Natural killer cell (primary cell): ENCODE data around the gene DNAJC5G. TPM values are rescaled to one million over a fixed set of nuclear protein-coding genes. Genes with fewer than 3 reads are reported as not detected.
"Not testable (repeated sequence)": the region's sequence is repeated elsewhere in the genome, so short reads cannot be mapped to it uniquely, and the experiment has no call there.

ENCODE experiments used
- ATAC-seq, 3 donors: fragments of 150-1000 bp in 2 of 3; fragments of 200-7000 bp in 1 of 3; cut with Tn5 transposase; 1 replicate in 1 of 3; 2 replicates in 2 of 3; pipeline ENCODE4 v1.10.0; 2021; ENCODE audit warnings: mild to moderate bottlenecking in 2 of 3, moderate library complexity in 2 of 3
- DNase-seq, 2 donors: peaks; one replicate each; pipeline versions ENCODE4 v3.0.0 to v3.0.0-alpha.2; 2013 to 2021; ENCODE audit warnings: mixed read lengths in 1 of 2
- H3K27ac ChIP-seq: one replicate; pipeline ENCODE4 v1.5.1; 2013; ENCODE audit warnings: mild to moderate bottlenecking, low read length
- H3K27me3 ChIP-seq: one replicate; pipeline ENCODE4 v1.6.1; 2013; ENCODE audit warnings: low read length; ENCODE audit not compliant: control insufficient read depth, insufficient read depth
- H3K36me3 ChIP-seq: one replicate; pipeline ENCODE4 v1.6.1; 2013; ENCODE audit warnings: low read length; ENCODE audit not compliant: control insufficient read depth, insufficient read depth
- H3K4me1 ChIP-seq: one replicate; pipeline ENCODE4 v1.6.1; 2013; ENCODE audit warnings: low read length; ENCODE audit not compliant: control insufficient read depth, insufficient read depth
- H3K4me3 ChIP-seq: one replicate; pipeline ENCODE4 v1.5.1; 2013; ENCODE audit warnings: low read length
- H3K9me3 ChIP-seq: one replicate; pipeline ENCODE4 v1.6.1; 2013; ENCODE audit warnings: low read length; ENCODE audit not compliant: control insufficient read depth, insufficient read depth
- H3K27ac Mint-ChIP-seq, 2 donors: one replicate each; pipeline ENCODE4 v1.8.0; 2022; ENCODE audit warnings: mild to moderate bottlenecking in 2 of 2, mixed read lengths in 2 of 2, moderate library complexity in 1 of 2
- H3K27me3 Mint-ChIP-seq, 2 donors: one replicate each; pipeline ENCODE4 v1.8.0; 2022; ENCODE audit warnings: low read depth in 2 of 2, mixed read lengths in 2 of 2
- H3K36me3 Mint-ChIP-seq: one replicate; pipeline ENCODE4 v1.8.0; 2022; ENCODE audit warnings: mixed read lengths
- H3K4me1 Mint-ChIP-seq, 2 donors: one replicate each; pipeline ENCODE4 v1.8.0; 2022; ENCODE audit warnings: mixed read lengths in 2 of 2
- H3K4me3 Mint-ChIP-seq: one replicate; pipeline ENCODE4 v1.8.0; 2022; ENCODE audit warnings: mild to moderate bottlenecking, moderate library complexity, mixed read lengths
- H3K9me3 Mint-ChIP-seq, 2 donors: one replicate each; pipeline ENCODE4 v1.8.0; 2022; ENCODE audit warnings: mixed read lengths in 2 of 2
- WGBS: methylation state at CpG from one replicate; pipeline ENCODE4 v1.1.7; 2013; ENCODE audit warnings: missing lambda C conversion rate; ENCODE audit not compliant: insufficient coverage; 5-methylcytosine and 5-hydroxymethylcytosine counted together
- intact Hi-C: fragments of 100-400 bp; cut with micrococcal nuclease; formaldehyde crosslinking; loops from one replicate; pipeline ENCODE4 v1.14.2; 2022
- total RNA-seq, 4 donors: library from RNA; stranded (reverse); fragments of 120-200 nt in 1 of 4; gene quantifications; one replicate each; pipeline versions ENCODE4 v1.2.3 to v1.2.4, GENCODE V29; 2013 to 2022
- TF ChIP-seq, protein P1 (sequence below): fragments of 200-600 bp; IDR thresholded peaks from one replicate; pipeline ENCODE4 v1.8.0; 2022; ENCODE audit warnings: antibody characterized with exemption

Gene DNAJC5G
- total RNA-seq, 3 donors from 2014 or later (not counting 1 experiment from before 2014, with no cell fraction given), result not detected

DNA sequence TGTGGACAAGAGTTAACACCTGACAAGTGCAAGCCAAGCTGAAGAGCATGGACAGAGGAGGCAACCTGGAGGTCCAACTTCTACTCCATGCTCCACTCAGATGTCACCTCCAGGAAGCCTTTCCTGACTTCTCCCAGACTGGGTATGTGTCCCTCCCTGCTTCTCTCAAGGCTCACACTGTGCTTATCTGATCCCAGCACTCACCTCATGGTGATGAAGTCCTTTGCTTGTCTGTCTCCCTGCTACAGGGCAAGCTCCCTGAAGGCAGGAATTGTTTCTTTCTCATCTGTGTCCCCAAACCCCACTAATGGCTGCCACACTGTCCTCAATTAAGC lies 9.7 kb upstream of the DNAJC5G start:
- intact Hi-C loops, result no loop called here
- H3K4me1 ChIP-seq, result peaks cover 29% of the 10 kb centered on the region
- DNase-seq, result no peak
- H3K9me3 ChIP-seq, result no peaks in the 10 kb centered on the region
- Mint-ChIP-seq H3K27me3 (peaks cover 36 to 40% of the 10 kb centered on the region in 2 donors), H3K4me1 (peaks cover 22 to 27% of the 10 kb centered on the region in 2 donors), H3K4me3 (peak overlapping the region; percentile 21), H3K9me3 (no peaks in the 10 kb centered on the region), H3K27ac (no peak overlapping the region), H3K36me3 (no peaks in the 10 kb centered on the region)
- ATAC-seq, result no peak
- no peak overlapping the region for H3K4me3 ChIP-seq
- TF ChIP-seq, protein P1, sequence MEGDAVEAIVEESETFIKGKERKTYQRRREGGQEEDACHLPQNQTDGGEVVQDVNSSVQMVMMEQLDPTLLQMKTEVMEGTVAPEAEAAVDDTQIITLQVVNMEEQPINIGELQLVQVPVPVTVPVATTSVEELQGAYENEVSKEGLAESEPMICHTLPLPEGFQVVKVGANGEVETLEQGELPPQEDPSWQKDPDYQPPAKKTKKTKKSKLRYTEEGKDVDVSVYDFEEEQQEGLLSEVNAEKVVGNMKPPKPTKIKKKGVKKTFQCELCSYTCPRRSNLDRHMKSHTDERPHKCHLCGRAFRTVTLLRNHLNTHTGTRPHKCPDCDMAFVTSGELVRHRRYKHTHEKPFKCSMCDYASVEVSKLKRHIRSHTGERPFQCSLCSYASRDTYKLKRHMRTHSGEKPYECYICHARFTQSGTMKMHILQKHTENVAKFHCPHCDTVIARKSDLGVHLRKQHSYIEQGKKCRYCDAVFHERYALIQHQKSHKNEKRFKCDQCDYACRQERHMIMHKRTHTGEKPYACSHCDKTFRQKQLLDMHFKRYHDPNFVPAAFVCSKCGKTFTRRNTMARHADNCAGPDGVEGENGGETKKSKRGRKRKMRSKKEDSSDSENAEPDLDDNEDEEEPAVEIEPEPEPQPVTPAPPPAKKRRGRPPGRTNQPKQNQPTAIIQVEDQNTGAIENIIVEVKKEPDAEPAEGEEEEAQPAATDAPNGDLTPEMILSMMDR, result no peak
- H3K27ac ChIP-seq, result no peak overlapping the region
- H3K27me3 ChIP-seq, result peaks cover 27% of the 10 kb centered on the region
- H3K36me3 ChIP-seq, result no peaks in the 10 kb centered on the region

GRCh38 chr2:27268296-27268695 lies 6.9 kb upstream of the DNAJC5G start:
- H3K4me3 Mint-ChIP-seq, intact Hi-C loops, DNase-seq, H3K4me3 ChIP-seq, H3K36me3 Mint-ChIP-seq, H3K27ac ChIP-seq, H3K27ac Mint-ChIP-seq, H3K36me3 ChIP-seq, H3K9me3 Mint-ChIP-seq, ATAC-seq, H3K9me3 ChIP-seq: not testable (repeated sequence)
- Histone ChIP-seq H3K27me3 (peaks cover 14% of the 10 kb centered on the region), H3K4me1 (peaks cover 20% of the 10 kb centered on the region)
- peaks cover 20 to 21% of the 10 kb centered on the region in 2 donors for H3K27me3 Mint-ChIP-seq
- 89% methylated on average over 9 of the region's 13 CpGs for WGBS
- peaks cover 9 to 11% of the 10 kb centered on the region in 2 donors for H3K4me1 Mint-ChIP-seq

DNA sequence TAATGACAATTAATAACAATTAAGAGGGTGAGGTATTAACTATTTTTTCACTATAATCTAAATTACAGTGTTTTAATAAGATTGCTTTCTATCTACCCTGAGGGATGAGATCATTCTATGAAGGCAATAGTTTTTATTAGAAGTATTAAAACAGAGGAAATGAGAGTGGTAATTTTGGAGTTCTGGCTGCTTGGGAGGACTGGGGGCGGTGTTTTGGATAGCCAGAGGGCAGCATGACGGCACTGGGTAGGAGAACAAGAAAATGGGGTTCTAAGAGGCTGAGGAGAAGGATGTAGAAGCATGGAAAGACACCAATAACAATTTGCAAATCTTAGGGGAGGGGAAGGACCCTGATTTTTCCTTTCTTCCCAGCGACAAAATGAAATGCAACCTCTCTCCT lies 5.1 kb upstream of the DNAJC5G start:
- Mint-ChIP-seq H3K36me3 (no peaks in the 10 kb centered on the region), H3K27me3 (peaks cover 15 to 17% of the 10 kb centered on the region in 2 donors), H3K9me3 (no peaks in the 10 kb centered on the region), H3K4me3 (no peak overlapping the region), H3K4me1 (no peaks in the 10 kb centered on the region), H3K27ac (no peak overlapping the region)
- no peaks in the 10 kb centered on the region for H3K27me3 ChIP-seq
- peaks cover 2% of the 10 kb centered on the region for H3K4me1 ChIP-seq
- DNase-seq (no peak), ATAC-seq (no peak)
- H3K9me3 ChIP-seq, result no peaks in the 10 kb centered on the region
- 92% methylated on average over 2 of the region's 3 CpGs for WGBS
- TF ChIP-seq, protein P1, result no peak
- H3K27ac ChIP-seq, result no peak overlapping the region
- no peak overlapping the region for H3K4me3 ChIP-seq
- H3K36me3 ChIP-seq, result no peaks in the 10 kb centered on the region
- intact Hi-C loops, result no loop called here

- peaks cover 13 to 15% of the 10 kb centered on the region in 2 donors for H3K27me3 Mint-ChIP-seq
- H3K9me3 Mint-ChIP-seq, result no peaks in the 10 kb centered on the region
- Histone ChIP-seq H3K9me3 (no peaks in the 10 kb centered on the region), H3K36me3 (no peaks in the 10 kb centered on the region), H3K27ac (no peak overlapping the region), H3K4me1 (no peaks in the 10 kb centered on the region), H3K4me3 (no peak overlapping the region), H3K27me3 (no peaks in the 10 kb centered on the region)
- TF ChIP-seq, protein P1, result no peak
- intact Hi-C loops, result no loop called here
- 59% methylated on average over 2 of the region's 2 CpGs for WGBS
- H3K4me1 Mint-ChIP-seq, result no peaks in the 10 kb centered on the region
- H3K27ac Mint-ChIP-seq, result no peak overlapping the region
- no peaks in the 10 kb centered on the region for H3K36me3 Mint-ChIP-seq
- DNase-seq (no peak), ATAC-seq (no peak)
- H3K4me3 Mint-ChIP-seq, result no peak overlapping the region
These were observed 4.6 kb upstream of the DNAJC5G start for GRCh38 chr2:27270670-27271069.
